ENCODE results near the gene FN3KRP. TPM values are rescaled to one million over a fixed set of nuclear protein-coding genes. Genes with fewer than 3 reads are reported as not detected.
A peak's percentile ranks its signal among the peaks of the same experiment; 100 is the strongest.

Gene FN3KRP
- total and polyA plus RNA-seq, 2 of the 13 experiments (the other 11 are each of a cell fraction or from before 2014, with no cell fraction given), result 22.4 to 28.2 TPM

GRCh38 chr17:82698974-82699442 is 17.5 kb upstream of the FN3KRP start (continued):
- TF ChIP-seq HMGXB3 (CRISPR knock-in tag; IDR thresholded peaks at IDR 0.05; ENCODE audit: borderline replicate concordance) (no peak), XRCC5 (optimal IDR thresholded peaks at IDR 0.05; ENCODE audit: low read length) (no peak), ZBTB14 (CRISPR knock-in tag; IDR thresholded peaks at IDR 0.05) (no peak), ASH2L (IDR thresholded peaks at IDR 0.05; ENCODE audit: insufficient read length, low read depth, low read length) (no peak), ZSCAN20 (CRISPR knock-in tag; IDR thresholded peaks at IDR 0.05; ENCODE audit: borderline replicate concordance) (no peak)
- TF ChIP-seq, protein P1, sequence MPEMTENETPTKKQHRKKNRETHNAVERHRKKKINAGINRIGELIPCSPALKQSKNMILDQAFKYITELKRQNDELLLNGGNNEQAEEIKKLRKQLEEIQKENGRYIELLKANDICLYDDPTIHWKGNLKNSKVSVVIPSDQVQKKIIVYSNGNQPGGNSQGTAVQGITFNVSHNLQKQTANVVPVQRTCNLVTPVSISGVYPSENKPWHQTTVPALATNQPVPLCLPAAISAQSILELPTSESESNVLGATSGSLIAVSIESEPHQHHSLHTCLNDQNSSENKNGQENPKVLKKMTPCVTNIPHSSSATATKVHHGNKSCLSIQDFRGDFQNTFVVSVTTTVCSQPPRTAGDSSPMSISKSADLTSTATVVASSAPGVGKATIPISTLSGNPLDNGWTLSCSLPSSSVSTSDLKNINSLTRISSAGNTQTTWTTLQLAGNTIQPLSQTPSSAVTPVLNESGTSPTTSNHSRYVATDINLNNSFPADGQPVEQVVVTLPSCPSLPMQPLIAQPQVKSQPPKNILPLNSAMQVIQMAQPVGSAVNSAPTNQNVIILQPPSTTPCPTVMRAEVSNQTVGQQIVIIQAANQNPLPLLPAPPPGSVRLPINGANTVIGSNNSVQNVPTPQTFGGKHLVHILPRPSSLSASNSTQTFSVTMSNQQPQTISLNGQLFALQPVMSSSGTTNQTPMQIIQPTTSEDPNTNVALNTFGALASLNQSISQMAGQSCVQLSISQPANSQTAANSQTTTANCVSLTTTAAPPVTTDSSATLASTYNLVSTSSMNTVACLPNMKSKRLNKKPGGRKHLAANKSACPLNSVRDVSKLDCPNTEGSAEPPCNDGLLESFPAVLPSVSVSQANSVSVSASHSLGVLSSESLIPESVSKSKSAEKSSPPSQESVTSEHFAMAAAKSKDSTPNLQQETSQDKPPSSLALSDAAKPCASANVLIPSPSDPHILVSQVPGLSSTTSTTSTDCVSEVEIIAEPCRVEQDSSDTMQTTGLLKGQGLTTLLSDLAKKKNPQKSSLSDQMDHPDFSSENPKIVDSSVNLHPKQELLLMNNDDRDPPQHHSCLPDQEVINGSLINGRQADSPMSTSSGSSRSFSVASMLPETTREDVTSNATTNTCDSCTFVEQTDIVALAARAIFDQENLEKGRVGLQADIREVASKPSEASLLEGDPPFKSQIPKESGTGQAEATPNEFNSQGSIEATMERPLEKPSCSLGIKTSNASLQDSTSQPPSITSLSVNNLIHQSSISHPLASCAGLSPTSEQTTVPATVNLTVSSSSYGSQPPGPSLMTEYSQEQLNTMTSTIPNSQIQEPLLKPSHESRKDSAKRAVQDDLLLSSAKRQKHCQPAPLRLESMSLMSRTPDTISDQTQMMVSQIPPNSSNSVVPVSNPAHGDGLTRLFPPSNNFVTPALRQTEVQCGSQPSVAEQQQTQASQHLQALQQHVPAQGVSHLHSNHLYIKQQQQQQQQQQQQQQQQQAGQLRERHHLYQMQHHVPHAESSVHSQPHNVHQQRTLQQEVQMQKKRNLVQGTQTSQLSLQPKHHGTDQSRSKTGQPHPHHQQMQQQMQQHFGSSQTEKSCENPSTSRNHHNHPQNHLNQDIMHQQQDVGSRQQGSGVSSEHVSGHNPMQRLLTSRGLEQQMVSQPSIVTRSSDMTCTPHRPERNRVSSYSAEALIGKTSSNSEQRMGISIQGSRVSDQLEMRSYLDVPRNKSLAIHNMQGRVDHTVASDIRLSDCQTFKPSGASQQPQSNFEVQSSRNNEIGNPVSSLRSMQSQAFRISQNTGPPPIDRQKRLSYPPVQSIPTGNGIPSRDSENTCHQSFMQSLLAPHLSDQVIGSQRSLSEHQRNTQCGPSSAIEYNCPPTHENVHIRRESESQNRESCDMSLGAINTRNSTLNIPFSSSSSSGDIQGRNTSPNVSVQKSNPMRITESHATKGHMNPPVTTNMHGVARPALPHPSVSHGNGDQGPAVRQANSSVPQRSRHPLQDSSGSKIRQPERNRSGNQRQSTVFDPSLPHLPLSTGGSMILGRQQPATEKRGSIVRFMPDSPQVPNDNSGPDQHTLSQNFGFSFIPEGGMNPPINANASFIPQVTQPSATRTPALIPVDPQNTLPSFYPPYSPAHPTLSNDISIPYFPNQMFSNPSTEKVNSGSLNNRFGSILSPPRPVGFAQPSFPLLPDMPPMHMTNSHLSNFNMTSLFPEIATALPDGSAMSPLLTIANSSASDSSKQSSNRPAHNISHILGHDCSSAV (CRISPR knock-in tag; IDR thresholded peaks at IDR 0.05; ENCODE audit: borderline replicate concordance), result no peak
- TF ChIP-seq, protein P2, sequence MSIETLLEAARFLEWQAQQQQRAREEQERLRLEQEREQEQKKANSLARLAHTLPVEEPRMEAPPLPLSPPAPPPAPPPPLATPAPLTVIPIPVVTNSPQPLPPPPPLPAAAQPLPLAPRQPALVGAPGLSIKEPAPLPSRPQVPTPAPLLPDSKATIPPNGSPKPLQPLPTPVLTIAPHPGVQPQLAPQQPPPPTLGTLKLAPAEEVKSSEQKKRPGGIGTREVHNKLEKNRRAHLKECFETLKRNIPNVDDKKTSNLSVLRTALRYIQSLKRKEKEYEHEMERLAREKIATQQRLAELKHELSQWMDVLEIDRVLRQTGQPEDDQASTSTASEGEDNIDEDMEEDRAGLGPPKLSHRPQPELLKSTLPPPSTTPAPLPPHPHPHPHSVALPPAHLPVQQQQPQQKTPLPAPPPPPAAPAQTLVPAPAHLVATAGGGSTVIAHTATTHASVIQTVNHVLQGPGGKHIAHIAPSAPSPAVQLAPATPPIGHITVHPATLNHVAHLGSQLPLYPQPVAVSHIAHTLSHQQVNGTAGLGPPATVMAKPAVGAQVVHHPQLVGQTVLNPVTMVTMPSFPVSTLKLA (IDR thresholded peaks at IDR 0.05), result peak; percentile 90
- TF ChIP-seq, protein P3, sequence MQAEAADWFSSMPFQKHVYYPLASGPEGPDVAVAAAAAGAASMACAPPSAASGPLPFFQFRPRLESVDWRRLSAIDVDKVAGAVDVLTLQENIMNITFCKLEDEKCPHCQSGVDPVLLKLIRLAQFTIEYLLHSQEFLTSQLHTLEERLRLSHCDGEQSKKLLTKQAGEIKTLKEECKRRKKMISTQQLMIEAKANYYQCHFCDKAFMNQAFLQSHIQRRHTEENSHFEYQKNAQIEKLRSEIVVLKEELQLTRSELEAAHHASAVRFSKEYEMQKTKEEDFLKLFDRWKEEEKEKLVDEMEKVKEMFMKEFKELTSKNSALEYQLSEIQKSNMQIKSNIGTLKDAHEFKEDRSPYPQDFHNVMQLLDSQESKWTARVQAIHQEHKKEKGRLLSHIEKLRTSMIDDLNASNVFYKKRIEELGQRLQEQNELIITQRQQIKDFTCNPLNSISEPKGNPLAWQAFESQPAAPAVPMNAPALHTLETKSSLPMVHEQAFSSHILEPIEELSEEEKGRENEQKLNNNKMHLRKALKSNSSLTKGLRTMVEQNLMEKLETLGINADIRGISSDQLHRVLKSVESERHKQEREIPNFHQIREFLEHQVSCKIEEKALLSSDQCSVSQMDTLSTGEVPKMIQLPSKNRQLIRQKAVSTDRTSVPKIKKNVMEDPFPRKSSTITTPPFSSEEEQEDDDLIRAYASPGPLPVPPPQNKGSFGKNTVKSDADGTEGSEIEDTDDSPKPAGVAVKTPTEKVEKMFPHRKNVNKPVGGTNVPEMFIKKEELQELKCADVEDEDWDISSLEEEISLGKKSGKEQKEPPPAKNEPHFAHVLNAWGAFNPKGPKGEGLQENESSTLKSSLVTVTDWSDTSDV (CRISPR knock-in tag; IDR thresholded peaks at IDR 0.05), result no peak
- TF ChIP-seq, protein P4, sequence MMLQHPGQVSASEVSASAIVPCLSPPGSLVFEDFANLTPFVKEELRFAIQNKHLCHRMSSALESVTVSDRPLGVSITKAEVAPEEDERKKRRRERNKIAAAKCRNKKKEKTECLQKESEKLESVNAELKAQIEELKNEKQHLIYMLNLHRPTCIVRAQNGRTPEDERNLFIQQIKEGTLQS (CRISPR knock-in tag; IDR thresholded peaks at IDR 0.05), result no peak
